Mammary epithelial cell (primary cell): Measurements from ENCODE around the gene NOS3.

Experiments used
- EZH2 ChIP-seq: IDR thresholded peaks from 2 replicates; pipeline ENCODE4 v1.6.1; 2012; ENCODE audit warnings: low read length, inconsistent platforms, borderline replicate concordance
- TF ChIP-seq, protein P1 (sequence below), 2 donors: IDR thresholded peaks in 1 of 2; conservative IDR thresholded peaks in 1 of 2; 2 replicates each; pipeline ENCODE4 v1.5.1; 2011 to 2012; ENCODE audit warnings: inconsistent platforms in 2 of 2, low read length in 2 of 2, mild to moderate bottlenecking in 2 of 2, control low read depth in 1 of 2, low read depth in 1 of 2; ENCODE audit not compliant: insufficient read depth in 1 of 2; ENCODE audit errors: extremely low read depth in 1 of 2

DNA sequence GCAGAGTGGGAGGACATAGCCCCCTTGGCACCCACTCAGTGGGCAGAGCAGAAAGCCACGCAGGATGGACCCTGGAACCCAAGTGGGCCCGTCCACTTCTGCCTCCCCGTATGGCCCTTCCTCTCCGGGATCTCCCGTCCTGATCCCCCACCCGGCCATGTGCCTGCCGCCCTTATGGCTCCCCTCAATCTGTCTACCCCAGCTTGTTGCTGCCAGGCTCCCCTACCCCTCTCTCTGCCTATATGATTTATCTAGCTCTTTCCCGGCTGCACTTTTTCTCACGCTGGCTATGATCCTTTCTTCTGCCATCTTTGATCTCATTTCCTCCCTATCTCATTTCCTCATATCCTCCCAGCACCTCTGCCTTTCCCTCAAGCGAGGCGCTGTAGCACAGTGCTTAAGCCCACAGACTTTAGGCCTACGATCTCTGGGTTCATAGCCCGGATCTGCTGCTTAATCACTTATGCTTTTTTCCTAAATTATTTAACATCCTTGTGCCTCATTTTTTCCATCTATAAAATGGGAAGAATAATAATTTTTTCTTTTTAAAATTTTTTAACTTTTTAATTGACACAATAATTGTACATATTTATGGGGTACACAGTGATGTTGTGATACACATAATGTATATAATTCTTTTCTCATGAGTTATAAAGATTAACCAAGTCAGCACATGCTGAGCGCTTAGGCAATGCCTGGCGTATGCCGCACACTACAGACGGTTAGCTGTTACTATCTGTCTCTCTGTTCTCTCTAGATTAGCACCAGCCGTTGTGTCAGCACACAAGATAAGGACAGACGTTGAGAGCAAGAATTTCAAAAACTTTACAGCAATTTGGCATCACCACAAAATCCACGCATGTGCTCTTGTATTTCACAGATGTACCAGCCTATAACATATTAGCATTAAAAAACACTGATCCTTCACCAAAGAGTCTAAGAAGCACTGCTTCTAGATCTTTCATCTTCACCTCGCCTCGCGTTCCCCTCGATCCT, 30.8 kb upstream of the NOS3 start:
- TF ChIP-seq, protein P1, sequence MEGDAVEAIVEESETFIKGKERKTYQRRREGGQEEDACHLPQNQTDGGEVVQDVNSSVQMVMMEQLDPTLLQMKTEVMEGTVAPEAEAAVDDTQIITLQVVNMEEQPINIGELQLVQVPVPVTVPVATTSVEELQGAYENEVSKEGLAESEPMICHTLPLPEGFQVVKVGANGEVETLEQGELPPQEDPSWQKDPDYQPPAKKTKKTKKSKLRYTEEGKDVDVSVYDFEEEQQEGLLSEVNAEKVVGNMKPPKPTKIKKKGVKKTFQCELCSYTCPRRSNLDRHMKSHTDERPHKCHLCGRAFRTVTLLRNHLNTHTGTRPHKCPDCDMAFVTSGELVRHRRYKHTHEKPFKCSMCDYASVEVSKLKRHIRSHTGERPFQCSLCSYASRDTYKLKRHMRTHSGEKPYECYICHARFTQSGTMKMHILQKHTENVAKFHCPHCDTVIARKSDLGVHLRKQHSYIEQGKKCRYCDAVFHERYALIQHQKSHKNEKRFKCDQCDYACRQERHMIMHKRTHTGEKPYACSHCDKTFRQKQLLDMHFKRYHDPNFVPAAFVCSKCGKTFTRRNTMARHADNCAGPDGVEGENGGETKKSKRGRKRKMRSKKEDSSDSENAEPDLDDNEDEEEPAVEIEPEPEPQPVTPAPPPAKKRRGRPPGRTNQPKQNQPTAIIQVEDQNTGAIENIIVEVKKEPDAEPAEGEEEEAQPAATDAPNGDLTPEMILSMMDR (conservative IDR thresholded peaks at IDR 0.05 in 1 of 2, IDR thresholded peaks at IDR 0.05 in 1 of 2; ENCODE audit: extremely low read depth in 1 of 2, insufficient read depth in 1 of 2, low read depth in 1 of 2, low read length in 2 of 2): no peak
- TF ChIP-seq EZH2: no peak
